Endothelial cell of umbilical vein (primary cell): Measurements from ENCODE around the gene CRIM1. TPM values are rescaled to one million over a fixed set of nuclear protein-coding genes. Genes with fewer than 3 reads are reported as not detected.
A peak's percentile ranks its signal among the peaks of the same experiment; 100 is the strongest.

Experiments used
- BruUV-seq: library from RNA; stranded (reverse); fragments of 400-500 nt; replicated peaks from 2 replicates; lab custom pipeline; 2021; lab: Mats Ljungman, UMichigan
- CTCF ChIA-PET: fragments of 300-600, 350-600 bp; sonication (Branson Sonifier 250); formaldehyde crosslinking; loops from one replicate; lab custom pipeline; 2021; ENCODE audit warnings: antibody characterized with exemption, inconsistent platforms; lab: Charles Lee
- POLR2A ChIA-PET: fragments of 300-600, 350-600 bp; sonication (Branson Sonifier 250); formaldehyde crosslinking; loops from one replicate; lab custom pipeline; 2021; ENCODE audit warnings: antibody characterized with exemption, inconsistent platforms; lab: Charles Lee
- DNase-seq: peaks from one replicate; pipeline ENCODE4 v3.0.0-alpha.2; 2011; ENCODE audit warnings: low read depth, low spot score
- FAIRE-seq: peaks from 2 replicates; lab custom pipeline; 2011; peaks lifted over from hg19 to GRCh38; lab: Jason Lieb, UNC
- H2AFZ ChIP-seq: 2 replicates; pipeline ENCODE4 v1.6.0; 2012; ENCODE audit warnings: low read depth, low read length, control low read depth, inconsistent platforms
- H3K27ac ChIP-seq: 2 replicates; pipeline ENCODE4 v1.5.1; 2011; ENCODE audit warnings: low read depth, mild to moderate bottlenecking, control low read depth, low read length, moderate library complexity; ENCODE audit not compliant: insufficient read depth
- H3K27me3 ChIP-seq, 2 experiments: 2 replicates each; pipeline versions ENCODE4 v1.6.0 to v1.6.1; 2011; ENCODE audit warnings: low read length in 2 of 2, mixed read lengths in 1 of 2; ENCODE audit not compliant: control insufficient read depth in 2 of 2, insufficient read depth in 2 of 2
- H3K36me3 ChIP-seq, 2 experiments: 2 replicates in 1 of 2; 3 replicates in 1 of 2; pipeline ENCODE4 v1.5.1; 2011; ENCODE audit warnings: low read length in 2 of 2, mild to moderate bottlenecking in 1 of 2, moderate library complexity in 1 of 2; ENCODE audit not compliant: control insufficient read depth in 2 of 2, insufficient read depth in 2 of 2; ENCODE audit errors: extremely low read depth in 1 of 2
- H3K4me1 ChIP-seq: 3 replicates; pipeline ENCODE4 v1.5.1; 2011; ENCODE audit warnings: mild to moderate bottlenecking, low read length; ENCODE audit not compliant: control insufficient read depth, insufficient read depth; ENCODE audit errors: extremely low read depth
- H3K4me2 ChIP-seq: 2 replicates; pipeline ENCODE4 v1.6.1; 2011; ENCODE audit warnings: low read length, control low read depth, mixed read lengths; ENCODE audit not compliant: insufficient read depth
- H3K4me3 ChIP-seq, 3 experiments: fragments of 200-600 bp in 1 of 3; sonication (generic), shearing (Covaris generic) in 1 of 3; replicated peaks in 1 of 3; 2 replicates each; pipeline ENCODE4 v1.5.1; 2011 to 2016; ENCODE audit warnings: control low read depth in 3 of 3, low read length in 3 of 3, mild to moderate bottlenecking in 2 of 3, inconsistent platforms in 1 of 3, low read depth in 1 of 3, moderate library complexity in 1 of 3; ENCODE audit not compliant: insufficient read depth in 1 of 3
- H3K79me2 ChIP-seq: 2 replicates; pipeline ENCODE4 v1.6.0; 2012; ENCODE audit warnings: low read length, inconsistent platforms; ENCODE audit not compliant: control insufficient read depth, insufficient read depth
- H3K9ac ChIP-seq: replicated peaks from 2 replicates; pipeline ENCODE3; 2011; ENCODE audit warnings: low read length, control low read depth; ENCODE audit not compliant: insufficient read depth; ENCODE audit errors: extremely low read depth
- H3K9me1 ChIP-seq: replicated peaks from 3 replicates; pipeline ENCODE4 v1.6.0; 2011; ENCODE audit warnings: mild to moderate bottlenecking, low read length; ENCODE audit not compliant: control insufficient read depth, insufficient read depth; ENCODE audit errors: extremely low read depth
- H3K9me3 ChIP-seq: replicated peaks from 2 replicates; pipeline ENCODE4 v1.5.1; 2012; ENCODE audit warnings: low read length, inconsistent platforms; ENCODE audit not compliant: control insufficient read depth, insufficient read depth
- H4K20me1 ChIP-seq: replicated peaks from 2 replicates; pipeline ENCODE3; 2011; ENCODE audit warnings: mild to moderate bottlenecking, low read length; ENCODE audit not compliant: control insufficient read depth, insufficient read depth; ENCODE audit errors: extremely low read depth
- CTCF ChIP-seq, 2 donors: IDR thresholded peaks; 1 replicate in 1 of 2; 2 replicates in 1 of 2; pipeline ENCODE4 v1.5.1; 2011; ENCODE audit warnings: low read length in 2 of 2, mild to moderate bottlenecking in 2 of 2, moderate library complexity in 2 of 2, control low read depth in 1 of 2, inconsistent platforms in 1 of 2, low read depth in 1 of 2; ENCODE audit not compliant: insufficient read depth in 1 of 2; ENCODE audit errors: extremely low read depth in 1 of 2
- EZH2 ChIP-seq: IDR thresholded peaks from 2 replicates; pipeline ENCODE4 v1.6.1; 2012; ENCODE audit warnings: borderline replicate concordance, low read depth, mild to moderate bottlenecking, moderate library complexity, low read length, inconsistent platforms; ENCODE audit not compliant: severe bottlenecking
- FOS ChIP-seq: IDR thresholded peaks from 2 replicates; pipeline ENCODE4 v1.6.1; 2011; ENCODE audit warnings: mild to moderate bottlenecking, low read length, moderate library complexity, borderline replicate concordance; ENCODE audit not compliant: insufficient read depth
- GATA2 ChIP-seq: IDR thresholded peaks from 2 replicates; pipeline ENCODE4 v1.7.0; 2011; ENCODE audit warnings: low read depth, mild to moderate bottlenecking, moderate library complexity, mixed read lengths, low read length; ENCODE audit not compliant: insufficient read length, insufficient read depth
- JUN ChIP-seq: IDR thresholded peaks from 2 replicates; pipeline ENCODE4 v1.6.1; 2011; ENCODE audit warnings: borderline replicate concordance, low read depth; ENCODE audit not compliant: insufficient read length, insufficient read depth
- MAX ChIP-seq: IDR thresholded peaks from 2 replicates; pipeline ENCODE4 v1.6.1; 2011; ENCODE audit not compliant: insufficient read depth, insufficient read length
- MYC ChIP-seq: IDR thresholded peaks from one replicate; pipeline ENCODE4 v1.6.1; 2011; ENCODE audit warnings: mild to moderate bottlenecking, low read depth, low read length
- POLR2A ChIP-seq: IDR thresholded peaks from 2 replicates; pipeline ENCODE4 v1.6.1; 2012; ENCODE audit warnings: low read depth, mild to moderate bottlenecking, control low read depth, low read length
- POLR2AphosphoS5 ChIP-seq: IDR thresholded peaks from 2 replicates; pipeline ENCODE4 v1.6.1; 2012; ENCODE audit warnings: low read depth, mild to moderate bottlenecking, control low read depth, low read length, moderate library complexity; ENCODE audit not compliant: insufficient read depth
- dilution Hi-C: fragments of 300-500 bp; cut with MboI; formaldehyde crosslinking; loops from one replicate; pipeline ENCODE4 v1.15.0; 2019; ENCODE audit warnings: low sequenced_read_pairs; ENCODE audit not compliant: extremely low pct_ligation_motif_present
- intact Hi-C: fragments of 100-400 bp; cut with micrococcal nuclease; formaldehyde crosslinking; loops from one replicate; pipeline ENCODE4 v1.10.0; 2022
- polyA plus RNA-seq, 4 experiments: library from polyadenylated mRNA; depleted of rRNA in 3 of 4; stranded (reverse) in 3 of 4; unstranded in 1 of 4; fragments of >200 nt; gene quantifications; 2 replicates each; pipeline versions ENCODE4 v1.2.1 to v1.2.3, GENCODE V29; 2011 to 2012; ENCODE audit warnings: missing spikeins in 1 of 4
- total RNA-seq: library from RNA; stranded (reverse); gene quantifications from 2 replicates; pipeline ENCODE4 v1.2.3, GENCODE V29; 2021

CRIM1 gene
- total and polyA plus RNA-seq, 2 donors (not counting 3 experiments of a cell fraction or from before 2014, with no cell fraction given): 422 to 649 TPM

GRCh38 chr2:36360834-36361233, 5.3 kb downstream of the CRIM1 start:
- dilution Hi-C loops: no loop called here
- Histone ChIP-seq H3K9me3 (no peaks in the 10 kb centered on the region), H3K4me1 (peaks cover 68% of the 10 kb centered on the region), H3K36me3 (peaks cover 0 to 8% of the 10 kb centered on the region in 2 experiments), H2AFZ (no peak overlapping the region), H3K27ac (peak overlapping the region; percentile 67), H4K20me1 (peaks cover 10% of the 10 kb centered on the region), H3K79me2 (peaks cover 100% of the 10 kb centered on the region), H3K4me3 (peak overlapping the region in 1 of 3 experiments; percentile 96), H3K9me1 (no peaks in the 10 kb centered on the region), H3K9ac (no peak overlapping the region), H3K27me3 (no peaks in the 10 kb centered on the region), H3K4me2 (peak overlapping the region; percentile 98)
- BruUV-seq: no TSS peak
- intact Hi-C loops: no loop called here
- no peak for FAIRE-seq
- CTCF ChIA-PET: interaction anchor here (0.6 to 2.4 kb wide), 11 partner anchors 8 to 305 kb away, joined by 3 to 11 read pairs (median 4); no protein-coding TSS in a partner anchor
- POLR2A ChIA-PET: interaction anchor here (0.6 kb wide), 1 partner anchor 9 kb away, joined by 3 read pairs; no protein-coding TSS in a partner anchor
- no peak for DNase-seq
- TF ChIP-seq MYC: no peak
- TF ChIP-seq MAX: no peak
- no peak for TF ChIP-seq CTCF (IDR thresholded peaks at IDR 0.05; ENCODE audit: extremely low read depth in 1 of 2, insufficient read depth in 1 of 2, low read depth in 1 of 2, low read length in 2 of 2)
- no peak for TF ChIP-seq GATA2
- no peak for TF ChIP-seq POLR2AphosphoS5
- TF ChIP-seq POLR2A: no peak
- TF ChIP-seq EZH2: no peak
- no peak for TF ChIP-seq JUN
- TF ChIP-seq FOS: no peak
